GM19324 (cell line): ENCODE results near the gene ZNF652.
"Not testable (repeated sequence)": the region's sequence is repeated elsewhere in the genome, so short reads cannot be mapped to it uniquely, and the experiment has no call there.

ENCODE experiments used
- ATAC-seq: cut with Tn5 transposase; IDR thresholded peaks from one replicate; pipeline ENCODE4 v1.9.1; 2021; ENCODE audit warnings: mild to moderate bottlenecking, moderate library complexity; ENCODE audit not compliant: unreplicated experiment, low FRiP score

The ZNF652 gene

DNA sequence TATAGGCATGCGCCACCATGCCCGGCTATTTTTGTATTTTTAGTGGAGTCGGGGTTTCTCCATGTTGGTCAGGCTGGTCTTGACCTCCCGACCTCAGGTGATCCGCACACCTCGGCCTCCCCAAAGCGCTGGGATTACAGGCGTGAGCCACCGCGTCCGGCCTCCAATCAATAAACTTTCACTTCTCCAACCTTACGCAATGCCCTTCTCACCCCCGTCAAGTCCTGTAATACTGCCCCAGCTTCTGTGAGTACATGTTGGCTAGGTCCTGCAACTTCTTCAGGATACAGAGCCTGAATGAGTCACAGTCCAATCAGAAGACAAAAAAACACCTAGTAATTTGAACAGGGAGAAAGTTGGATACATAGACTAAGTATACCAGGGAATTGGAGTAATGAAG is 84.4 kb downstream of the ZNF652 start:
- ATAC-seq = no peak

DNA sequence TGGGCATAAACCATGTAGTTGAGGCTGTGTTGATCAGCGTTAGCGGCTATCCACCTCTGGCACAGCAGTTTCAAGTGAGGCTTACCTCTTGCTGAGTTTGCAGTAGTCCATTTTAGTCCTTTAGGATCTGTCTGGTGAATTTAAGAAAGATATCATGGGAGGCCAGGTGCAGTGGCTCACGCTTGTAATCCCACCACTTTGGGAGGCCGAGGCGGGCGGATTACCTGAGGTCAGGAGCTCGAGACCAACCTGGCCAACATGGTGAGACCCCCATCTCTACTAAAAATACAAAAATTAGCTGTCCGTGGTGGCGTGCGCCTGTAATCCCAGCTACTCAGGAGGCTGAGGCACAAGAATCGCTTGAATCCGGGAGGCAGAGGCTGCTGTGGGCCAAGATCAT is 86.1 kb downstream of the ZNF652 start:
- not testable (repeated sequence) for ATAC-seq

- no peak for ATAC-seq
Observed at GRCh38 chr17:49269356-49269755, 92.7 kb downstream of the ZNF652 start.

DNA sequence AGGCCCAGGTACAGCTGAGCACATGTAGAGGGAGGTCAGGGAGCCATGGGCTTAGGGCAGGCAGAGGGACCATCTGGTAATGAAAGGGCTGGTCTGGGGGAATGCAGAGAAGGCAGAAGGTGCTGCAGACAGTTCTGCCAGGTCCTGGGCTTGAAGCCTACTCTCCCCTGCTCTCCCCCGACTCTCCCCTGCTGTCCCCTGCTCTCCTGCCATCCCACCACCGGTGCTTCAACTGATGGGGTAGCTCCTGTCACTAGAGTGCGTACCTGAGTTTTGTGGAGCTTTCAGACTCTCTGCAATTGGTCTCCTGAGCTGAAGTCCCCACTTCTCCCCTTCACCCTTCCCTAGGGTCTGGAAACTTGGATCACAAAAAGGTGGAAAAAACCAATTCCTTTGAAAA is 94.1 kb downstream of the ZNF652 start:
- no peak for ATAC-seq

GRCh38 chr17:49266233-49266632 is 95.8 kb downstream of the ZNF652 start:
- no peak for ATAC-seq

- ATAC-seq = not testable (repeated sequence)
Observed at GRCh38 chr17:49261540-49261939, 100.5 kb downstream of the ZNF652 start.

DNA sequence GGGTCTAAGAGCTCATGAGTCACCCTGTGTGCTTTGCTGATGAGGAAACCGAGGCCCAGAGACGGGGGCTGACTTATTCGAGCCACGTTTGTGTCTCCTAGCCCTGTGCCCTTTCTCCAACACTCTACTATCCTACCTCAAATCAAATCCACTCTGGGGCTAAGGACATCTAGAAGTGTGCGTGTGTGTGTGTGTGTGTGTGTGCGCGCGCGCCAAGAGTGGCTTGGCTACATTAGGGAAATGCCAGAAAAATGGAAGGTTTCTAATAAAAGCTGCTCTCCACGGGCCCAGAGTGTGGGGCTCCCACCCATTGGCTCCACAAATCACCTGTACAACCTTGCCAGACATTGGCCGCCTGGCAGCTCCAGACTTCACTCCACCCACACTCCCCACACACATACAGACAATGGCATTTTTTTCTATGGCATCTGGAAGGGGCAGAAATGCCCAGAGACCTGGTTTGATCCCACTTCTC is 101.2 kb downstream of the ZNF652 start:
- ATAC-seq = no peak

DNA sequence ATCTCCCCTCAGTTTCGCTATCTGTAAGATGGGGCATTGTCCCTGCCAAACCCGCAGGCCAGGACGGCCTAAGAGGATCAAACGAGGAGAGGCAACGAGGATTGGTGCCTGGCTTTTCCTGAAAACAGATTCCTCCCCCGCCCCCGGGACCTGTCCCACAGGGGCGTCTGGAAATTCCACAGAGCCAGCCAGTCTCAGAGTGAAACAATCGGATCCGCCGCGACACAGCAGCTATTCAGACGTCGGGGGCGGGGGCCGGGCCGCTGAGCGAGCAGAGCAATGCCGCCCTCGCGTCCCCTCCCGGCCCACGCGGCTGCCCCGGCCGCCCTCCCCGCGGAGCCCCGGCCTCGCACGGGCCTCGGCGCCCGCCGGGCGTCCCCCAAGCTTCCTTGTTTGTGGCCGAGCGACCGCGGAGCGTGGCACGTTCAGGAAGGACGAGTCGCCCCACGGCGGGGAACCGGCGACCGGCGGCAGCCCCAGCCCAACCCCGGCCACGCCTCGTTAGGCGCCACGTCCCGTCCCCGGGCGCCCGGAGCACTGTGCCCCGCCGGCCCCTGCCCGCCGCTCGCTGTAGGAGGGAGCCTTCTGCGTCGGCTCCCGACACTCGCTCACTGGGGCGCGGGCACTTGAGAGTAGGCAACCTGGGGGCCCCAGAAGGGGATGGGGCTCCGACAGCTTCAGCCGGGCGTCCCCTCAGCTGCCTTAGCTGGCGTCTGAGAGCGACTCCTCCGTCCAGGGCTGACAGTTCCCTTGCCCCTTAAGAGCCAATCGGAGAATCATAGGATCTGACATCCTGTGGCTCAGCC is 101.8 kb downstream of the ZNF652 start:
- no peak for ATAC-seq

- ATAC-seq = no peak
Observed at GRCh38 chr17:49259663-49260010, 102.4 kb downstream of the ZNF652 start.

- no peak for ATAC-seq
Observed at GRCh38 chr17:49258394-49258793, 103.7 kb downstream of the ZNF652 start.

DNA sequence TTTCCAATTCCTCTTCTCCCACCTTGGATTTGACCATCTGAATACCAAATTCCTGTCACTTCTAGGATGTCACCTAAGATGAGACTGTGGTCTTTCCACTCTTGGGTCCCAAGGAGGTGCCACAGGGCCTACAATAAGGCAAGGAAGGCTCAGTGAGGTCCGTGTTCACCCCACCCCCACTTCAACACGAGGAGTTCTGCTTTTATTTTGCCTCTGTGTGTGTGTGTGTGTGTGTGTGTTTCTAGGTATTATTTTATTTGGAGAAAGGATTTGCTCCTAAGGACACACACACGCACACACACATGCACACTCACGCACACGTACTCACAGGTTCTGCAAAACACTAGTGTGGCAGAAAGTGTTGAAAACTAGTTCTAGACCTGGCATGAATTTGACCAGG is 106.9 kb downstream of the ZNF652 start:
- ATAC-seq = no peak

- no peak for ATAC-seq
Observed at GRCh38 chr17:49254066-49254465, 108.0 kb downstream of the ZNF652 start.

DNA sequence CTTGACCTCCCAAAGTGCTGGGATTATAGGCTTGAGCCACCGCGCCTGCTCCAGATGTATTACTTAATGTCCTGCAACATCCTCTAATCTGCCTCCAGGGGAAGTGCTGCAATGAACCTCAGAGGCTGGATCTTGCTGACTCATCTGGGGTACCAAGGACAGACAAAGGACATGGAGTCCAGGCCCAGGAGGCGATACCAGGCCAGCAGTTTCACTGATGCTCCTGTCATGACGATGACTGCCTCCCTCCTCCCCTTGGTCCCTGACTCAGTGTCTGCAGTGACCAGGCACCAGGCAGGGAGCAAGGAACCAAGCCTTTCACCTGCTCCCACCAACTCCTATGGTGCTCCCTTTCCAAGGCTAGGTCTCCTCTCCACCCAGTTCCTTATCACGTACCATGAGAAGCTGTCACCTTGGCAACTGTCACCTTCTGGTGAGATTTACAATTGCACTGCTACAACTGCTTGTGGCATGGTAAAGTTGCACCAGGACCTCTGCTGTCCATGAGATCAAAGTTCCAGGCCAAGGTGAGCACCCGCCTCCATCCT is 109.8 kb downstream of the ZNF652 start:
- no peak for ATAC-seq

GRCh38 chr17:49249890-49250522 is 112.0 kb downstream of the ZNF652 start:
- ATAC-seq = no peak

DNA sequence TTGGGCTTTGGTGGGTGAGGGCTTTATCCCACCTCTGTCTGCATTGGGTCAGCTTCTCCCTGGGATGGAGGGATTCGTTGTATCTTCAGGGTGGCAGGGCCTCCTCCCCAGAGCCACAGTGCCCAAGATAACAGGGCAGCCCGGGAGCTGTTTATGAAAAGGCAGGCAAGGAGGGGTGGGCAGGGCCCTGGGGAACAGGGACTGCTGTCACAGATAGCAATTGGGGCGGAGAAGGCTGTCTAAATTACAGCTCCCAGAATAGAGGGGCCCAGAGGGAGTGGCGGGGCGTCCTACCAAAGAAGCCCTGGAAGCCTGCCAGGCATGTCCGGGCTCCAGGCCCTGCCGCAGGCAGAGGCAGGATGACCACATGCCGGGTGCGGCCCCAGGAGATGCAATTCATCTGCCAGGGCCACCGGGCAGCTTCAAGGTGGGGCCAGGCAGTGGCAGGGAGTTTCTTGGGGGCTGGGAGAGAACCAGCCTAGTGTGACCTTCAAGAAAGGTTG is 112.7 kb downstream of the ZNF652 start:
- no peak for ATAC-seq

GRCh38 chr17:49247944-49248343 is 114.1 kb downstream of the ZNF652 start:
- ATAC-seq = no peak

- no peak for ATAC-seq
Observed at GRCh38 chr17:49244839-49245238, 117.2 kb downstream of the ZNF652 start.
